SJSA1 (cell line): ENCODE measurements around the gene SLC5A11. TPM values are rescaled to one million over a fixed set of nuclear protein-coding genes. Genes with fewer than 3 reads are reported as not detected.

ENCODE experiments used
- DNase-seq, 2 experiments: peaks; one replicate each; pipeline ENCODE4 v3.0.0-alpha.2; 2015 to 2020; ENCODE audit warnings: low spot score in 2 of 2, low read depth in 1 of 2
- H3K27ac ChIP-seq: fragments of 250-450 bp; sonication (Bioruptor Pico); 2 replicates; pipeline ENCODE4 v1.5.1; 2020; ENCODE audit warnings: mild to moderate bottlenecking, moderate library complexity
- H3K27me3 ChIP-seq: fragments of 250-450 bp; sonication (Bioruptor Pico); replicated peaks from 2 replicates; pipeline ENCODE4 v1.5.1; 2020; ENCODE audit warnings: mild to moderate bottlenecking, moderate library complexity
- H3K36me3 ChIP-seq: fragments of 250-450 bp; sonication (Bioruptor Pico); 2 replicates; pipeline ENCODE4 v1.5.1; 2020; ENCODE audit warnings: mild to moderate bottlenecking
- H3K4me1 ChIP-seq: fragments of 250-450 bp; sonication (Bioruptor Pico); replicated peaks from 2 replicates; pipeline ENCODE4 v1.6.1; 2021; ENCODE audit warnings: mild to moderate bottlenecking
- H3K4me3 ChIP-seq: fragments of 250-450 bp; sonication (Bioruptor Pico); 2 replicates; pipeline ENCODE4 v1.5.1; 2020; ENCODE audit warnings: mild to moderate bottlenecking
- H3K9me3 ChIP-seq: fragments of 250-450 bp; sonication (Bioruptor Pico); replicated peaks from 2 replicates; pipeline ENCODE4 v1.5.1; 2020; ENCODE audit warnings: mild to moderate bottlenecking
- total RNA-seq: library from RNA; depleted of rRNA; stranded (reverse); fragments of >200 nt; shearing (Covaris generic); gene quantifications from 2 replicates; pipeline ENCODE4 v1.2.3, GENCODE V29; 2014

The SLC5A11 gene
- total RNA-seq, 1 experiment from 2014 or later: 0.16 TPM

DNA sequence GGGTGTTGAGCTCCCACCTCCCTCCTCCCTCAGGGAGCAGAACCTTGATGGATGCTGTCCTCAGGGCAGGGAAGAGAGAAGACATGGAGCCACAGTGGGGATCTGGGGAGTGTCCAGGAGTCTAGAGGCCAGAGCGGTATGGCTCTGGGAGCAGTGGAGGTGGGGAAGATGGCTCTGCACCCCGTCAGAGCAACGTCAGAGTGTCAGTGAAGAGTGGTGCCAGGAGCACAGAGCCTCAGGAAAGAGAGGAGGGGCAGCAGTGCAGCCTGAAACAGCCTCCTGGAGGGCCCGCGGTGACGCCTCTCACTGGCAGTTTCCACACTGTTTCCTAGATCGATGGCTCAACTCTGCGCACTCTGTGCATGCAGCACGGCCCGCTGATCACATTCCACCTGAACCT lies 23.2 kb upstream of the SLC5A11 start:
- DNase-seq: no peak
- H3K27ac ChIP-seq: no peak overlapping the region
- H3K4me1 ChIP-seq: no peaks in the 10 kb centered on the region
- H3K36me3 ChIP-seq: peaks cover 87% of the 10 kb centered on the region
- H3K4me3 ChIP-seq: no peak overlapping the region
- H3K27me3 ChIP-seq: no peaks in the 10 kb centered on the region
- H3K9me3 ChIP-seq: no peaks in the 10 kb centered on the region

GRCh38 chr16:24822974-24823373 lies 22.8 kb upstream of the SLC5A11 start:
- H3K27ac ChIP-seq: no peak overlapping the region
- H3K4me3 ChIP-seq: no peak overlapping the region
- no peaks in the 10 kb centered on the region for H3K4me1 ChIP-seq
- H3K27me3 ChIP-seq: no peaks in the 10 kb centered on the region
- DNase-seq: no peak
- peaks cover 87% of the 10 kb centered on the region for H3K36me3 ChIP-seq
- no peaks in the 10 kb centered on the region for H3K9me3 ChIP-seq

GRCh38 chr16:24825696-24826095 lies 20.1 kb upstream of the SLC5A11 start:
- Histone ChIP-seq H3K4me3 (no peak overlapping the region), H3K27me3 (no peaks in the 10 kb centered on the region), H3K9me3 (no peaks in the 10 kb centered on the region), H3K36me3 (peaks cover 66% of the 10 kb centered on the region), H3K27ac (no peak overlapping the region), H3K4me1 (no peaks in the 10 kb centered on the region)
- DNase-seq: no peak

- Histone ChIP-seq H3K36me3 (peaks cover 61% of the 10 kb centered on the region), H3K9me3 (no peaks in the 10 kb centered on the region), H3K27ac (no peak overlapping the region), H3K4me3 (no peak overlapping the region), H3K4me1 (no peaks in the 10 kb centered on the region), H3K27me3 (no peaks in the 10 kb centered on the region)
- DNase-seq: no peak
Measured at GRCh38 chr16:24826096-24826690, 19.6 kb upstream of the SLC5A11 start.

- no peaks in the 10 kb centered on the region for H3K27me3 ChIP-seq
- H3K4me3 ChIP-seq: no peak overlapping the region
- peaks cover 53% of the 10 kb centered on the region for H3K36me3 ChIP-seq
- H3K27ac ChIP-seq: no peak overlapping the region
- no peaks in the 10 kb centered on the region for H3K9me3 ChIP-seq
- DNase-seq: no peak
- no peaks in the 10 kb centered on the region for H3K4me1 ChIP-seq
Measured at GRCh38 chr16:24826817-24827566, 18.8 kb upstream of the SLC5A11 start.

DNA sequence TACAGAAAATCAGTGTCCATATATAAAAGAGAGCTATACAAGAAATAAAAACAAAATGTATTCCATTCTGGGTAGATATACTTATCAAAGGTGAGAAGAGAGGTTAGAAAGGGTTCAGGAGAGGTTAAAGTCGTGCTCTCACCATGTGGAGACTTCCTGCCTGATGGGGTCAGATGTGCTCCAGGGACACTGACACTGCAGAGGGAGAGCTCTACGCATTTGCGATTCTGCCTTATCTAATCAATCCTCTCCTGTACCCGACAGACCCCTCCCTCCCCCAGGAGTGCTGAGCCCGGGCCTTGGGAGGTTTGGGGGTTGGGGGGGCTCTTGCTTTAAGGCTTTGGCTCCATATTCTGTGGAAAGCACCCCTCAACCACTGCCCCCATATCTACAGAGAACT lies 16.6 kb upstream of the SLC5A11 start:
- Histone ChIP-seq H3K27me3 (no peaks in the 10 kb centered on the region), H3K4me1 (no peaks in the 10 kb centered on the region), H3K9me3 (no peaks in the 10 kb centered on the region), H3K36me3 (peaks cover 36% of the 10 kb centered on the region), H3K27ac (no peak overlapping the region), H3K4me3 (no peak overlapping the region)
- DNase-seq: no peak

GRCh38 chr16:24833352-24833751 lies 12.4 kb upstream of the SLC5A11 start:
- Histone ChIP-seq H3K4me3 (no peak overlapping the region), H3K27me3 (no peaks in the 10 kb centered on the region)

DNA sequence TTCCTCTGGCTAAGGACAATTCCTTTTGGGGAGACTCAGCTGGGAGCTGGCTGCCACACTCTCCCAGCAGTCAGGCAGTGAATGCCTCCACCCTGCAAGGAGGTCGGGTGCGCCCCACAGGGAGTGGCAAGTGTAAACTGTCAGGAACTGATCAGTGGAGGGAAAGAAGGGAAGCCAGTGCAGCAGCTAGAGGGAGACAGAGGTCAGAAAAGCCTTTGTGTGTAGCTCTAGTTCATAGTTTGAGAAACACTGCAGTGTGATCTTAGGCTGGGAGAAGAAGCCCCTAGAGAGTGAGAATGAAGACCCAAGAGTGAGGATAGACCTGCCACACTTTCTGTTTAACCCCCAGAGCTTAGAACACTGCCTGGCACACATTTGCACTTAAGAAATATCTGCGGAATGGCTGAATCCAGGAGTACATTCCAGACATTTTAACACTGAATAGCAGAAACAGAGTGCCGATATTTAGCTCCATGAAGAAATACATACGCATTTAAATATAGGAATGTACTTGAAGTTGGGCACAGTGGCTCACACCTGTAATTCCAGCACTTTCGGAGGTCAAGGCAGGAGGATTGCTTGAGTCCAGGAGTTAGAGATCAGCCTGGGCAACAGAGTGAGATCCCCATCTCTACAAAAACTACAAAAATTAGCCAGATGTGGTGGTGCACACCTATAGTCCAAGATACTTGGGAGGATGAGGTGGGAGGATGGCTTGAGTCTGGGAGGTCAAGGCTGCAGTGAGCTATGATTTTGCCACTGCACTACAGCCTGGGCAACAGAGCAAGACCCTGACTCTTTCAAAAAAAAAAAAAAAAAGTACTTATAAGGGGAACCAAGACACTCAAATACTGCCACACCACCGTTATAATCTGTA lies 11.1 kb upstream of the SLC5A11 start:
- Histone ChIP-seq H3K4me3 (no peak overlapping the region), H3K36me3 (no peaks in the 10 kb centered on the region), H3K27me3 (no peaks in the 10 kb centered on the region), H3K4me1 (peaks cover 13% of the 10 kb centered on the region), H3K27ac (no peak overlapping the region), H3K9me3 (no peaks in the 10 kb centered on the region)
- peak in 1 of 2 experiments; percentile 47 for DNase-seq

More at GRCh38 chr16:24833352-24833751, 12.4 kb upstream of the SLC5A11 start:
- Histone ChIP-seq H3K27ac (no peak overlapping the region), H3K36me3 (peaks cover 3% of the 10 kb centered on the region; the same call in 1 of the 2 replicates), H3K4me1 (peaks cover 1% of the 10 kb centered on the region), H3K9me3 (no peaks in the 10 kb centered on the region)
- no peak for DNase-seq

DNA sequence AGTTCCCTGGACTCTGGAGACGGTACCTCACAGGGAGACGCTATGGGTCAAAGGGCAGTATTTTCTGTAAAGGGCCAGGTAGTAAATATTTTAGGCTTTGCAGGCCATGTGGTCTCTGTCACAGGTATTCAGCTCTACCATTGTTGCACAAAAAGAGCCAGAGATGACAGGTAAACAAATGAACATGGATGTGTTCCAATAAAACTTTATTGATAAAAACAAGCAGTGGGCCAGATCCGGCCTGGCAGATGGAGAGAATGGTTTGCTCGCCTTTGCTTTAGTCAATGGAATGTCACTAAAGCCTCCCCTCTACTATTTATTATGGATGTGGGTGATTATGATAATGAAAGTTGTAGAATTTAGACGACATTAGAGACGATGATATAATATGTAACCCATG lies 8.9 kb upstream of the SLC5A11 start:
- Histone ChIP-seq H3K9me3 (no peaks in the 10 kb centered on the region), H3K4me1 (peaks cover 13% of the 10 kb centered on the region), H3K27me3 (no peaks in the 10 kb centered on the region), H3K27ac (no peak overlapping the region), H3K36me3 (no peaks in the 10 kb centered on the region), H3K4me3 (no peak overlapping the region)
- no peak for DNase-seq

GRCh38 chr16:24837969-24838368 lies 7.8 kb upstream of the SLC5A11 start:
- Histone ChIP-seq H3K9me3 (no peaks in the 10 kb centered on the region), H3K27me3 (no peaks in the 10 kb centered on the region), H3K4me1 (peaks cover 13% of the 10 kb centered on the region), H3K4me3 (no peak overlapping the region), H3K27ac (no peak overlapping the region), H3K36me3 (no peaks in the 10 kb centered on the region)
- no peak for DNase-seq

DNA sequence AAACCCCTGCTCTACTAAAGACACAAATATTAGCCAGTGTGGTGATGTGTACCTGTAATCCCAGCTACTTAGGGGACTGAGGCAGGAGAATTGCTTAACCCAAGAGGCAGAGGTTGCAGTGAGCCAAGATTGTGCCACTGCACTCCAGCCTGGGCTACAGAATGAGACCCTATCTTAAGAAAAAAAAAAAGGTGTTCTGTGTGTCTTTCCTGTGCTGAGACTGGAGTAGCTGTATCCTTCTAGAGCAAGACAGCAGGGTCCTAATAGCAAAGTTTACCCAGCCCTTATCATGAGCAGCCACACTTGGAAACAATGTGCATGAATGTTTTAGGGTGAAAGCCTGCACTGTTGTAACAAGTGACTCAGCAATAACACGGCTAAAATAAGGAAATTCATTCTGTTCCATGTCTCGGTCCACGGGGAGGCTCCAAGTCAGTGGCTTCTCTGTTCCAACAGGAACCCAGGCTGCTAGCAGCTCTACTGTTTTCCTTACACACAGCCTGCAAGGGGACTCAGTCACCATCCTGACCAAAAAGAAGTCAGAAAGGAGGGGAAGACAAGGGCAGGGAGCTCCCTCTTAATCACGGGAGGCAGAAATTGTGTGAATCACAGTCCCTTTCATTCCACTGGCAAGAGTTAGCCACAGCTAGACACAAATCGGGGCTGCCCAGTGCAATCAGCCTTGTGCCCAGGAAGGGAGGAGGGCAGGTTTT lies 7.1 kb upstream of the SLC5A11 start:
- Histone ChIP-seq H3K4me3 (no peak overlapping the region), H3K4me1 (peaks cover 13% of the 10 kb centered on the region)
- DNase-seq: peak in 1 of 2 experiments; percentile 58

GRCh38 chr16:24839347-24839972 lies 6.3 kb upstream of the SLC5A11 start:
- H3K36me3 ChIP-seq: no peaks in the 10 kb centered on the region
- DNase-seq: no peak
- no peak overlapping the region for H3K27ac ChIP-seq
- no peaks in the 10 kb centered on the region for H3K27me3 ChIP-seq
- H3K9me3 ChIP-seq: no peaks in the 10 kb centered on the region
- peaks cover 17% of the 10 kb centered on the region for H3K4me1 ChIP-seq
- no peak overlapping the region for H3K4me3 ChIP-seq

More for the DNA sequence above, 7.1 kb upstream of the SLC5A11 start:
- H3K9me3 ChIP-seq: no peaks in the 10 kb centered on the region
- H3K36me3 ChIP-seq: no peaks in the 10 kb centered on the region
- no peak overlapping the region for H3K27ac ChIP-seq
- H3K27me3 ChIP-seq: no peaks in the 10 kb centered on the region

DNA sequence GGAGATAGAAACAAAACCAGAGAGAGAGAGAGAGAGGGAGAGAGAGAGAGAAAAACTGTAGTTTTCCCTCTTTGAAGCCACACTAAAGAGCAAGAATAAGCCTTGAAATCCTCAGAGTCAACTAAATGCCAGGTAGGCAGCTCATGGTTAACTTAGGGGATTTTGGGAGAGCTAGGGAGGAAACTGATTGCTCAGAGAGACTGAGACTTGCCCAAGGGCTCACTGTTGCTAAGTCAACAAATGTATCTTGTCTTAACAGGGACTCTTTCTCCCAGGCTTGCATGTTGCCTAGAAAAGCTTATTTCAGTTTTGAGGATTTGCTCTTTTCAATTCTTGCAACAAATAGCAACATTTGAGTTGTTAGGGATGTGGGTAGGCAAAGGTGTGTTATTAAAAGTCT lies 4.5 kb upstream of the SLC5A11 start:
- Histone ChIP-seq H3K4me3 (no peak overlapping the region), H3K27me3 (no peaks in the 10 kb centered on the region)

More for the DNA sequence above, 4.5 kb upstream of the SLC5A11 start:
- Histone ChIP-seq H3K27ac (no peak overlapping the region), H3K4me1 (peaks cover 20% of the 10 kb centered on the region), H3K9me3 (no peaks in the 10 kb centered on the region), H3K36me3 (no peaks in the 10 kb centered on the region)
- DNase-seq: no peak
